ENCODE measurements around the gene H6PD.
A peak's percentile ranks its signal among the peaks of the same experiment; 100 is the strongest.

Gene H6PD, protein sequence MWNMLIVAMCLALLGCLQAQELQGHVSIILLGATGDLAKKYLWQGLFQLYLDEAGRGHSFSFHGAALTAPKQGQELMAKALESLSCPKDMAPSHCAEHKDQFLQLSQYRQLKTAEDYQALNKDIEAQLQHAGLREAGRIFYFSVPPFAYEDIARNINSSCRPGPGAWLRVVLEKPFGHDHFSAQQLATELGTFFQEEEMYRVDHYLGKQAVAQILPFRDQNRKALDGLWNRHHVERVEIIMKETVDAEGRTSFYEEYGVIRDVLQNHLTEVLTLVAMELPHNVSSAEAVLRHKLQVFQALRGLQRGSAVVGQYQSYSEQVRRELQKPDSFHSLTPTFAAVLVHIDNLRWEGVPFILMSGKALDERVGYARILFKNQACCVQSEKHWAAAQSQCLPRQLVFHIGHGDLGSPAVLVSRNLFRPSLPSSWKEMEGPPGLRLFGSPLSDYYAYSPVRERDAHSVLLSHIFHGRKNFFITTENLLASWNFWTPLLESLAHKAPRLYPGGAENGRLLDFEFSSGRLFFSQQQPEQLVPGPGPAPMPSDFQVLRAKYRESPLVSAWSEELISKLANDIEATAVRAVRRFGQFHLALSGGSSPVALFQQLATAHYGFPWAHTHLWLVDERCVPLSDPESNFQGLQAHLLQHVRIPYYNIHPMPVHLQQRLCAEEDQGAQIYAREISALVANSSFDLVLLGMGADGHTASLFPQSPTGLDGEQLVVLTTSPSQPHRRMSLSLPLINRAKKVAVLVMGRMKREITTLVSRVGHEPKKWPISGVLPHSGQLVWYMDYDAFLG

GRCh38 chr1:9234223-9235095, at the start of gene H6PD:
Gene H6PD, plus strand, starts transcription at chr1:9234774. Its CDS starts 10,161 bp downstream, at chr1:9244935.
- DNase-seq (ENCODE audit: low read depth, low spot score), result no peak
- H3K4me1 ChIP-seq (ENCODE audit: insufficient read depth, insufficient read length), result peaks cover 4% of the 10 kb centered on the region

DNA sequence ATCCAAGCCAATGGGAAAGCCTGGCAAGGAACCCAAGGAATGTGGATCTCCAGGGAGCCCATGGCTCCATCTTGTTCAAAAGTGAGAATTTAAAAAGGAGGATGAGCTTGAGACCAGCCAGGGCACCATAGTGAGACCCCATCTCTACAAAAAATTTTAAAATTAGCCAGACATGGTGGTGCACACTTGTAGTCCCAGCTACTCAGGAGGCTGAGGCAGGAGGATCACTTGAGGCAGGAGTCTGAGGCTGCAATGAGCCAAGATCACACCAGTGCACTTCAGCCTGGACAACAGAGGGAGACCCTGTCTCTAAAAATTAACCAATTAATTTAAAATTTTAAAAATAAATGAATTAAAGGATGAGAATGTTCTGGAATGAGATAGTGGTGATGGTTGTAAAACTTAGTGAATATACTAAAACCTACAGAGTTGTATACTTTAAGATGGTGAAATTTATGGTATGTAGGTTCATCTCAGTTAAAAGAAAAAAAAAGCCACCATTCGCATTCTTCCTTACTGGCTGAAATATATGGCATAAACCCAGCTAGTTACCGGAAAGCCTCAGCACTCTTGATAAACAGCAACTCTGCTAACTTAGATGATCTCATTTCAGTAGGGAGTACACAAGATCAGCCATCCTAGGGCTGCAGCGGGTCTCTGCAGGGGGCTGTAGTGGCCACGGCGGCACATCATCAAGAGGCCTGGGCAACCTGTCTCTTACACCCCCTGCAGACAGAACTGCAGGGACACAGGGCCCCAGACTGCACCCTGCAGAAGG, 48.3 kb upstream of the H6PD start:
- Histone ChIP-seq H3K9ac (ENCODE audit: insufficient read length, low read depth) (no peak overlapping the region), H3K27me3 (ENCODE audit: insufficient read depth, insufficient read length) (peaks cover 24% of the 10 kb centered on the region), H3K9me3 (ENCODE audit: insufficient read depth, low read length) (no peaks in the 10 kb centered on the region), H3K4me3 (ENCODE audit: insufficient read length, low read depth) (no peak overlapping the region), H3K36me3 (ENCODE audit: insufficient read depth, insufficient read length, low read length) (peaks cover 5% of the 10 kb centered on the region), H3K4me1 (ENCODE audit: insufficient read depth, insufficient read length) (peaks cover 3% of the 10 kb centered on the region)
- TF ChIP-seq YY1 (IDR thresholded peaks at IDR 0.05; ENCODE audit: insufficient read depth, insufficient read length), result no peak
- no peak for TF ChIP-seq ZNF274 (IDR thresholded peaks at IDR 0.05; ENCODE audit: low read depth, low read length)
- no peak for TF ChIP-seq SUZ12 (IDR thresholded peaks at IDR 0.05; ENCODE audit: extremely low read depth, insufficient read depth, insufficient read length)
- DNase-seq (ENCODE audit: low read depth, low spot score), result no peak

More at GRCh38 chr1:9234223-9235095, at the start of gene H6PD:
- Histone ChIP-seq H3K9ac (ENCODE audit: insufficient read length, low read depth) (peak within 1 kb of the TSS; percentile 92), H3K4me3 (ENCODE audit: insufficient read length, low read depth) (peak within 1 kb of the TSS; percentile 62), H3K9me3 (ENCODE audit: insufficient read depth, low read length) (no peaks in the 10 kb centered on the region), H3K36me3 (ENCODE audit: insufficient read depth, insufficient read length, low read length) (no peaks in the 10 kb centered on the region), H3K27me3 (ENCODE audit: insufficient read depth, insufficient read length) (no peaks in the 10 kb centered on the region)
- TF ChIP-seq SUZ12 (IDR thresholded peaks at IDR 0.05; ENCODE audit: extremely low read depth, insufficient read depth, insufficient read length) (no peak), ZNF274 (IDR thresholded peaks at IDR 0.05; ENCODE audit: low read depth, low read length) (no peak), YY1 (IDR thresholded peaks at IDR 0.05; ENCODE audit: insufficient read depth, insufficient read length) (no peak)

DNA sequence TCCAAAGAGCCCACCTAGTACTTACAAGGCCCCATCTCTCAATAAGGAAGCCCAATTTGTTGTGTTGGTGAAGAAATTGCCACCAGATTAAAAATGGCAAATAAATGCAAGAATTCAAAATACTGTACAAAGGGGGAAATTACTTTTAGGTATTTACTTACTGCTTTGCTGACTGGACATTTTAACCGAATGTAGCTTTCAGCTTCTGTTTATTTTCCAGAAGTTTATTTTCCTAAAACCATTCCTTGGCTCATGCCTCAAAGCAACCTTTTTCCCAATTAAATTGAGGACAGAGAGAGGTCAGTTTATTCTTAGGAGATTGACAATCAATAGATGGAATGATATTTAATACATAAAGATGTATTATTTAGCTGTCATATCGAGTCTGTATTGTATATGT, 47.6 kb upstream of the H6PD start:
- Histone ChIP-seq H3K9me3 (ENCODE audit: insufficient read depth, low read length) (no peaks in the 10 kb centered on the region), H3K36me3 (ENCODE audit: insufficient read depth, insufficient read length, low read length) (peaks cover 5% of the 10 kb centered on the region), H3K4me3 (ENCODE audit: insufficient read length, low read depth) (no peak overlapping the region), H3K4me1 (ENCODE audit: insufficient read depth, insufficient read length) (peaks cover 3% of the 10 kb centered on the region), H3K27me3 (ENCODE audit: insufficient read depth, insufficient read length) (peaks cover 17% of the 10 kb centered on the region), H3K9ac (ENCODE audit: insufficient read length, low read depth) (no peak overlapping the region)
- TF ChIP-seq SUZ12 (IDR thresholded peaks at IDR 0.05; ENCODE audit: extremely low read depth, insufficient read depth, insufficient read length) (no peak), YY1 (IDR thresholded peaks at IDR 0.05; ENCODE audit: insufficient read depth, insufficient read length) (no peak), ZNF274 (IDR thresholded peaks at IDR 0.05; ENCODE audit: low read depth, low read length) (no peak)
- DNase-seq (ENCODE audit: low read depth, low spot score), result no peak

DNA sequence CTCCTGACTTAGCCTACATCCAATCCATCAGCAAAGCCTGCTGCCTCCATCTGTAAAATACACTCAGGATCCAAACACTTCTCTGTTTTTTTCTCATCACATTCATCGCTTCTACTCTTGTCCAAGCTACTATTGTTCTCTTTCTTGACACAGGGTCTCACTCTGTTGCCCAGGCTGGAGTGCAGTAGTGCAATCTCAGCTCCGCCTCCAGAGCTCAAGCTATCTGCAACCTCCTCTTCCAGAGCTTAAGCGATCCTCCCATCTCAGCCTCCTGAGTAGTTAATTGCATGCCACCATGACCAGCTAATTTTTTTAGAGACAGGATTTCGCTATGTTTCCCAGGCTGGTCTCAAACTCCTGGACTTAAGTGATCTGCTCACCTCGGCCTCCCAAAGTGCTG, 44.3 kb upstream of the H6PD start:
- Histone ChIP-seq H3K9ac (ENCODE audit: insufficient read length, low read depth) (no peak overlapping the region), H3K4me1 (ENCODE audit: insufficient read depth, insufficient read length) (peaks cover 3% of the 10 kb centered on the region), H3K9me3 (ENCODE audit: insufficient read depth, low read length) (no peaks in the 10 kb centered on the region), H3K4me3 (ENCODE audit: insufficient read length, low read depth) (no peak overlapping the region), H3K27me3 (ENCODE audit: insufficient read depth, insufficient read length) (no peaks in the 10 kb centered on the region), H3K36me3 (ENCODE audit: insufficient read depth, insufficient read length, low read length) (no peaks in the 10 kb centered on the region)
- DNase-seq (ENCODE audit: low read depth, low spot score), result no peak
- no peak for TF ChIP-seq YY1 (IDR thresholded peaks at IDR 0.05; ENCODE audit: insufficient read depth, insufficient read length)
- no peak for TF ChIP-seq SUZ12 (IDR thresholded peaks at IDR 0.05; ENCODE audit: extremely low read depth, insufficient read depth, insufficient read length)
- TF ChIP-seq ZNF274 (IDR thresholded peaks at IDR 0.05; ENCODE audit: low read depth, low read length), result no peak

GRCh38 chr1:9191231-9191630, 43.3 kb upstream of the H6PD start:
- no peak overlapping the region for H3K4me3 ChIP-seq (ENCODE audit: insufficient read length, low read depth)
- TF ChIP-seq ZNF274 (IDR thresholded peaks at IDR 0.05; ENCODE audit: low read depth, low read length) (no peak), YY1 (IDR thresholded peaks at IDR 0.05; ENCODE audit: insufficient read depth, insufficient read length) (no peak), SUZ12 (IDR thresholded peaks at IDR 0.05; ENCODE audit: extremely low read depth, insufficient read depth, insufficient read length) (no peak)
- H3K27me3 ChIP-seq (ENCODE audit: insufficient read depth, insufficient read length), result no peaks in the 10 kb centered on the region
- no peak for DNase-seq (ENCODE audit: low read depth, low spot score)
- no peaks in the 10 kb centered on the region for H3K9me3 ChIP-seq (ENCODE audit: insufficient read depth, low read length)
- no peak overlapping the region for H3K9ac ChIP-seq (ENCODE audit: insufficient read length, low read depth)
- peaks cover 3% of the 10 kb centered on the region for H3K4me1 ChIP-seq (ENCODE audit: insufficient read depth, insufficient read length)
- no peaks in the 10 kb centered on the region for H3K36me3 ChIP-seq (ENCODE audit: insufficient read depth, insufficient read length, low read length)

DNA sequence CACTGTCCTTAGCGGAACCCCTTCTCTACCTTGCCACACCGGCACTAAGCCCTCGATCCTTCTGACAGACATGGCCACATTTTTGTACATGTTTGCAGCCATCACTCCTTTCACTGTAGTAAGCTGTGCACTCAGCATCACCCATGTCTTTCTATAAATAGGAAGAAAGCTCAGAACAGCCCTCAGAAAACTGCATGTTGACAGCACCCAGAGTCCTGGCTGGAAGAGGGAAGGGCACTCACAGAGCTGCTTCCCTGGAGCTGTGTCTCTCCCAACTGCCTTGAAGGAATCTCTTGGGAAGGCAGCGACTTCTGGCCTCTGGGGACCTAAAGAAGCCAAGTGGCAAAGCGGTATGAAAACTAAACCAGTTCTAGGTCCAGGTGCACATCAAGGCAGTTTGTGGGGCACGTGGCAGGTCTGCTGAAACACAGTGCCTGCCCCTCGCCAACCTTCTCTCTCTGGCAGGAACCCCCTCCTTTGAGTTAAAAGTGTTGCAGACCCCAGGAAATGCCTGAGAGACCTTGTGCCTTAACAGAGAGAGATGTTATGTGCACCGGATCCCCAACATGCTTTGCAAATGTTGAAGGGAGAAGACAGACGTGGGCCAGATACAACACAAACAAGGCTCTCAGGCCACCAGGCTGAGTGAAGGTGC, 41.9 kb upstream of the H6PD start:
- H3K36me3 ChIP-seq (ENCODE audit: insufficient read depth, insufficient read length, low read length), result no peaks in the 10 kb centered on the region
- TF ChIP-seq ZNF274 (IDR thresholded peaks at IDR 0.05; ENCODE audit: low read depth, low read length), result no peak
- TF ChIP-seq SUZ12 (IDR thresholded peaks at IDR 0.05; ENCODE audit: extremely low read depth, insufficient read depth, insufficient read length), result no peak
- TF ChIP-seq YY1 (IDR thresholded peaks at IDR 0.05; ENCODE audit: insufficient read depth, insufficient read length), result no peak
- H3K9ac ChIP-seq (ENCODE audit: insufficient read length, low read depth), result no peak overlapping the region

More for the DNA sequence above, 41.9 kb upstream of the H6PD start:
- Histone ChIP-seq H3K9me3 (ENCODE audit: insufficient read depth, low read length) (no peaks in the 10 kb centered on the region), H3K4me3 (ENCODE audit: insufficient read length, low read depth) (no peak overlapping the region), H3K4me1 (ENCODE audit: insufficient read depth, insufficient read length) (peaks cover 2% of the 10 kb centered on the region), H3K27me3 (ENCODE audit: insufficient read depth, insufficient read length) (peaks cover 12% of the 10 kb centered on the region)
- DNase-seq (ENCODE audit: low read depth, low spot score), result no peak
